GM21717 (cell line): ENCODE measurements around the gene EPM2A.
A peak's percentile ranks its signal among the peaks of the same experiment; 100 is the strongest.

ENCODE experiments used
- ATAC-seq: cut with Tn5 transposase; IDR thresholded peaks from one replicate; pipeline ENCODE4 v1.9.1; 2021; ENCODE audit warnings: mild to moderate bottlenecking, moderate library complexity; ENCODE audit not compliant: unreplicated experiment

Gene EPM2A

DNA sequence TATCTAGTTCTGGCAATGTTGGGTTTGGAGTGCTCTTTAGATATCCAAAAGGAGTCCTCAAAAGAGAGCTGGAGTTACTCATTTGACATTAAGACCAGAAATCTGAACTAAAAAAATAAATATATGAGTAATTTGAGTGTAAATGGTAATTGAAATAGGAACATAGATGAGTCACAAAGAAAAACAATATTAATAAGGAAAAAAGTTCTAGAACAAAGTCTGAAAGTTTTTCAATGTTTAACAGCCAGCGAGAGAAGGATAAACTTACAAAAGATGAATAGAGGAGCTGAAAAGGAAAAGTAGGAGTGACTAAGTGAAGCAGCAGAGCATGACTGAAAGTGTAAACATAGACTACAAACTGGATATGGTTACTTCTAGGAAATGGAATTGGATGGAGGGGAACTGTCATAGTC is 46.8 kb downstream of the EPM2A start:
- no peak for ATAC-seq

DNA sequence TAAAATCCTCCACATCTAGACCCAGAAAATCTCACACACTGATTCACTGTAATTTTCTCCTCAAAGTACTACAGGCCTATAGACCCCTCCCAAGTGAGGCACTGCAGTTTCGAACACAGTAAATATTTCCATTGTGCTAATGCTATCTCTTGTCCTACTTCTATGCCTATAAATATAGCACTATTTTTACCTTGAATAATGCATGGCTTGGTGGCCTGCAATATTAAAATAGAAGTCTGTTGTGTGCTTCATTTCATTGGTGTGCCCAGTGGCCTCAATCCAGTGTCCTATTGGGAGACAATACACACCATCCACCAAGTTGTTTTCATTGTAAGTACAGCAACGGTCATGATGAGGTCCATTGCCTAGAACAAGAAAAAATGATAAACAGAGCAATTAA is 49.4 kb downstream of the EPM2A start:
- ATAC-seq: no peak

DNA sequence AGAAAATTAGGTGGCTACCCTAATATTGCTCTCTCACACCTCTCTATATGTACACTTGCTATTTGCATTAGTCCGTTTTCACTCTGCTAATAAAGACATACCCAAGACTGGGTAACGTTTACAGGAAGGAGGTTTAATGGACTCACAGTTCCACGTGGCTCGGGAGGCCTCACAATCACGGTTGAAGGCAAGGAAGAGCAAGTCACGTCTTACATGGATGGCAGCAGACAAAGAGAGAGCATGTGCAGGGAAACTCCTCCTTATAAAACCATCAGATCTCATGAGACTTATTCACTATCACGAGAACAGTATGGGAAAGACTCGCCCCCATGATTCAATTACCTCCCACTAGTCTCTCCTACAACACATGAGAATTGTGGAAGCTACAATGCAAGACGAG is 53.4 kb downstream of the EPM2A start:
- ATAC-seq: no peak

DNA sequence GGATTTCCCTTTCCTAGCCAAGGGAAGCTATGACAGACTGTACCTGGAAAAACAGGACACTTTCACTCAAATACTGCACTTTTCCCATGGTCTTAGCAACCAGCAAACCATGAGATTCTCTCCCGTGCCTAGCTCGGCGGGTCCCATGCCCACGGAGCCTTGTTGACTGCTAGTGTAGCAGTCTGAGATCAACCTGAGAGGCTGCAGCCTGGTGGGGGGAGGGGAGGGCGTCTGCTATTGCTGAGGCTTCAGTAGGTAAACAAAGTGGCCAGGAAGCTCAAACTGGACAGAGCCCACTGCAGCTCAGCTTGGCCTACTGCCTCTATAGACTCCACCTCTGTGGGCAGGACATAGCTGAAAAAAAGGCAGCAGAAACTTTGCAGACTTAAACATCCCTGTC is 61.8 kb downstream of the EPM2A start:
- no peak for ATAC-seq

DNA sequence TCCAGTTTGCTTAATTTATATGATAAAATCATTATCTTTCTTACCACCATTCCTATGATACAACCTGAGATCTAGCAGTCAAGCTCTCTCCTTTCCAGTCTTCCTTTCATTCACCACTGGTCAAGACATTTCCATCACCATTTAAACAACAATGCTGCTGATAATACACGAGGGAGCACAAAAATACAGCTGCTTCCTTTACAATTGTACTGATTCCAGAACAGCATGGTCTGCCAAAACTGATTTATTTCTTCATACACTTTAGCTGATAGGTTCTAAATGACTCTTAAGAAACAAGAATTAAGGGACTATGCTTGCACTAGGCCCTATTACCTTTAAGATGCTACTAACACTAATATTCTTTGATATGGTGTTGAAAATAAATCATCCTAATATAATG is 65.0 kb downstream of the EPM2A start:
- ATAC-seq: no peak

DNA sequence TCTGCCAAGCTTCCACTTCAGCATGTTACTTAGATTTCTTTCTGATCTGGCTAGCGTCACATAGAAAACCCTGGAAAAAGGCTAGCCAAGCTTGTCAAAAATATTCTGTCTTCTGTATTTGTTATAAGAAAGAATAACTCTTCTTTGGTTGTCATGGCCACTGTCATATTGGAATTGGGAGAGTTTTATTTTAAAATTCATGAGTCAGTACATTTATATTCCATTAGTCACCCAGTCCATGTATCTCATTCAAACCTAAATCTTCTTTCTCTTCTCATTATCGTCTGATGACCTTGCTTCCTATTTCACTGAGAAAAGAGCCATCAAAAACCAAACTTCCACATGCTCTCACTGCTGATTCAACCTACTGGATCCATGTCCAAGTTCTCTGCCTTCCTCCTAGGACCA is 65.7 kb downstream of the EPM2A start:
- no peak for ATAC-seq

DNA sequence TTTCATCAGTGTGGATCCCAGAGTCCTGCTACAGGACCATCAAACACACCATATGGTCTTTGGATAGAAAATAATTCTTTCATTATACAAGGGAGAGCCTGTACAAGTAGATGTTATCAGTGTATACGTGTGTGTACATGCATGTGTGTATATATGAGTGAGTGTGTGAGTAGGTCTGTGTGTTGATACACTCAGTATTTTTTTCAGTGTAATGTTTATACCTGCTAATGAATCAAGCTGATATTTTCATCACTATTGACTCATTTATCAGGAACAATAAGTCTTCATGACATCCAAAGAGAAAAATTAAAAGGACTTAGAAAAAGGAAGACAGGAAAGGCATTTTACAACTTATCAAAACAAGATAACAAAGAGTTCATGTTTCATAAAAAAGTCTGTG is 66.5 kb downstream of the EPM2A start:
- no peak for ATAC-seq

DNA sequence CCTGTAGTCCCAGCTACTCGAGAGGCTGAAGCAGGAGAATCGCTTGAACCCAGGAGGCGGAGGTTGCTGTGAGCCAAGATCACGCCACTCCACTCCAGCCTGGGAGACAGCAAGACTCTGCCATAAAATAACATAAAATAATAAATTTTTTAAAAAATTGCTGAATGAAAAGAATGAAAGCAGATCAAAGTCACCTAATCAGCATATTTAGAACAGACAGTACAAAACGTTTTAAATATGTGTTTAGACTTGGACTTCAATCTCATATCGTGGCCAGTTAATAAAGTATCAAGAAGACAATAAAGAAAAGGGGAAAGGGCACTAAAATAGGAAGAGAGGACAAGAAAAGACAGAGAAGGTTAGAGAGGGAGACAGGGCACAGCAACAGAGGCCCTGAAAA is 74.6 kb downstream of the EPM2A start:
- ATAC-seq: no peak

DNA sequence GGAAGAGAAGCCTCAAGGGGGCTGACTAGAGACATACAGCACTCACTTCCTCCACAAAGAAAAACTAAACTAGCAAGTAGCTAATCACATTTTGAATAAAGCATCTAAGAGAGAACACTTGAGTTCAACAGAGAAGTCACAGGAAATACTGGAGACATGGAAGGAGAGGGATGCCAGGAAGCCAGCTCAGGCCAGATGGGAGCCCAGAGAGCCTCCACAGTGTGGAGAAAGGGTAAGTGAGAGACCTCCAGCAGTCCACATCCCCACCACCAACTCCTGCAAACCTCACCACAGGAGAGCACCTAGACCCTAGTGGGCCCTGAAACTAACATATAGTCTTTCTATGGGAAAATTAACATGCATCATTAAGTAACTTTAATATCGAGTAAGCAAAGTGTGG is 79.2 kb downstream of the EPM2A start:
- ATAC-seq: no peak

DNA sequence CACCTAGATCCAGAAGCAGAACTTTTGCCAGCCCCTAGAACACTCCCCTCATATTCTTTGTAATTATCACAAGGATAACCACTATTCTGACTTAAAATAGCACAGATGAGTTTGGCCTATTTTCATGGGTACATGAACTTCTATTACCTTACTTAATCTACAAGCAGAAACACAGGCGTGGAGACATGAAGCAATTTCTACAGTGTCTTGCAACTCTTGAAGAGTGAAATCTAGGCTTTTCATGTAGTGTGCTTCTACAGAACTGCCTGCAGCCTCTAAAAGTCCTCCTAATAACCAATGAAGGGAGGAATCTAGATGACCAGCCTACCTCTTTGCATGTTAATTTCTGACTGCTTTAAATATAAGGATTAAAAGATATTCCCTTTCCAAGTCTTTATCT is 82.7 kb downstream of the EPM2A start:
- no peak for ATAC-seq

DNA sequence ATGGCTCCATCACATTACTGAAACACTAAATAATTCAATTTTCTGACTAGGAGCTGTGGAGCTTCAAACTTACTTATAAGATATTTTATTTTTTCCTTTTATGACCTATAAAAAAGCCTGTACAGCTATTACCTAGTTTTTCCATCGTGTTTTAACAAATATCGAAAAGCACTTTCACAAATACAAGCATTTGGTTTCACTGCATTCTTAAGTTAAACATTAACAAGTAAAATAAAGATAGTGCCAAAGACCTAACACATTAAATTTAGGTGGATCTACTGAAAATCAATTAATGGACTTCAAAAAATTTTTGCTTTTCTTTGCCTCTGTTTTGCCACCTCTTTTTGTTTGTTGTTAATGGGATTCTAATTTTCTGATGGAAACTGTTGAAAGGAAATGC is 83.3 kb downstream of the EPM2A start:
- no peak for ATAC-seq

DNA sequence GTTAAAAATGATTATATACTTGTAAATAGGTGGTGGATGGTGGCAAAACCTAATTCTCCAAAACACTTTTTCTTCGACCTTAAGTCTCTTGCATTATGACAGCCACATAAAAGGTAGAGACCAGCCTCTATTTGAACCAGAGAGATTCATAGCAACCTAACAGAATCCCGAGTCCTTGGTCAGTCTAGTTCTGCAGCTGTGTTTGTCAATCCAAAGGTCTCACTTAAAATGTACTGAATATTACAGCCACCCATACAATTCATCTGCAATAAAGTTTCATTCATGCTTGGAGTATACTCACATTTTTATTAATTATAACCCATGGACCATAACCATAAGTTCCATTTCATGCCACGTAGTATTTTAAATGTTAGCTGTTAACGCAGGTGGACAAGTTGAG is 87.2 kb downstream of the EPM2A start:
- ATAC-seq: no peak

DNA sequence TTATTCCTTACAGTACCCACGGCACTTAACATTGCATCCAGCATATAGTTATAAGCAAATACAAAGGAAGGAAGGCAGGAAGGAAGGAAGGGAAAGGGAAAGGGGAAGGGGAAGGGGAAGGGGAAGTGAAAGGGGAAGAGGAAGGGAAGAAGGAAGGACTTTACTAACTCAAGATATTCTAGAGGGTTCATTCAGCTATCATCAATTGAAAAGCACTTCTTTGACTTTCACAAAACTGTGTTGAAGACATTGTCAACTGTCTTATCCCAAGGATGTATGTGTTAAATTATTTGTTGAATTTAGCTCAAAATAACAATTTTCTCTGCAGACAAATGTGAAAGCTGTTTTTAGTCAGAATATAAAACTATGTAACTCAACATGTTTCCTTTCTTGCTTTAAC is 87.7 kb downstream of the EPM2A start:
- ATAC-seq: no peak

DNA sequence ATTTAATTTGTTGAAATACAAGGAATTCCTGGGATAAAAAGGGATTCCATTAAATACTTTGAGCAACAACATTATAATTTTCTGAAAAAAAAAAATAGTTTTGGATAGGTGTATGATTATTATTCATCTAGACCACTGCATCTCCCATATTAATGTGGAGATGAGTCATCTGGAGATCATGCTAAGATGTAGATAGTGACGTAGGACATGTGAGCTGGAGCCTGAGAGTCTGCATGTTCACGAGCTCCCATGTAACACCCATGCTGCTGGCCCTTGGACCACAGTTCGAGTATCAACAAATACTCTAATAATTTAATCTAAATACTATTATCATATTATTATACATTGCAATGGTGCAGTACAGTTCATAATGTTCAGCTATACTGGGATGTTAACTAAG is 91.6 kb downstream of the EPM2A start:
- no peak for ATAC-seq

DNA sequence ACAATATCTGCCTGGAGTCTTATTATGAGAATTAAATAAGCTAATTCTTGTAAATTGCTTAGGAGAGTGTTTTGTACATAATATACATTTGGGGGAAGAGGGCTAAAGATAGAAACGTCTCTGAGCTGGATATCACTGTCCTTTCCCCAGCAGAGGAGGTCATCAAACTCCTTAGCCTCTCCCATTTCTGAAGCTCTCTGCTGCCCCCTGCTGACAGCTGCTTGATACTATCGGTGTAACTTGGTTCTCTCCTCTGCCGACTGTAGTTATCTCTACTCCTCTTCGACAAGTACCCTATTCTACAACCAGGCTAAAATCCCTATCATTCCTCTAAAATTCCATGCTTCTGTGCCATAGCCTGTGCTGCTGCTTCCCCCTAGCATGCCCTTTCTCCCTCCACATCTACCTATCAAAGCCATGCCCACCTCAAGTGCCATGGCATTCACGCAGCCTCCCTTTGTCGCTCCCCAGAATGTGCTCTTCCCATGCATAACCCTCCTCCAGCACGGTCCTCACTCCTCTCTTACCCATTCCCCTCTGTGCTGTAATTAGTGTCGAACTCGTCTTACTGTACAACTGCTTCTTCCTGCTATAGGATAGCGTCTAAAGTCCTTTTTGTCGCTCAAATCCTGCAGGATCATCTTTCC is 101.2 kb downstream of the EPM2A start:
- ATAC-seq: peak; percentile 95

DNA sequence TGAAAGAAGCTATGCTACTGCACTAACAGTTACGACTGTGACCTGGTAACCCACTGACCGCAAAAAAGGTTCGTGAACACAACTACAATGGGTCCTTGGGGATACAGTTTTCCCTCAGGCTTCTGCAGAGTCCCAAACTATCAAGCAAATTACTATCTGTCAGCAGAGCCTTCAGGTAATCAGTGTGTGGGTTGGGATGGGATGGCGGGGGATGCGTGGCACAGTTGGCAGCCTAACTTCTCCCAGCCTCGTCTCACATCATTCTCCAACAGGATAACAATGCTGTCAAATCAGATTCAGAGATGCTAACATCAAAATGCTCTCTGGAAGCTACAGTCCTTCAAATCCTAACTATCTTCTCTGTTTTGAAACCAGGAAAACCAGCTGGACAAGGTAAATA is 102.3 kb downstream of the EPM2A start:
- no peak for ATAC-seq

DNA sequence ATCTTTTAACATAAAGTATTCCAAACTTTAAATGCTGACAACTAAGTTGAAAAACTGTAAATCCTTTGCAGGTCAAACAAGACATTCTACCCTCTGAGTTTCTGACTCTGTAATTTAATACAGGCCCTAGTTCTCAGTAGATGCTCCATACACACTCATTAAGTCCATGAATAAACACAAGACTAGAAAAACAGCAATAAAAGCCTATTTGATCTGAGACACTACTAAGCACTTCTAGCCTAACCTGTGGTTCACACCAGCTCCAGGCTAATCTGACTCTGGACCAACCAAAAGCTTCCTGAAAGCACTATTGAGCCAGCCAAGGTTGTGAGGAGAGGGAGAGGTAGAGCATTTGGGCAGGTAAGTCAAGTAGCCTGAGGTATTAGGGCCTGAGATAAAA is 103.9 kb downstream of the EPM2A start:
- ATAC-seq: no peak

DNA sequence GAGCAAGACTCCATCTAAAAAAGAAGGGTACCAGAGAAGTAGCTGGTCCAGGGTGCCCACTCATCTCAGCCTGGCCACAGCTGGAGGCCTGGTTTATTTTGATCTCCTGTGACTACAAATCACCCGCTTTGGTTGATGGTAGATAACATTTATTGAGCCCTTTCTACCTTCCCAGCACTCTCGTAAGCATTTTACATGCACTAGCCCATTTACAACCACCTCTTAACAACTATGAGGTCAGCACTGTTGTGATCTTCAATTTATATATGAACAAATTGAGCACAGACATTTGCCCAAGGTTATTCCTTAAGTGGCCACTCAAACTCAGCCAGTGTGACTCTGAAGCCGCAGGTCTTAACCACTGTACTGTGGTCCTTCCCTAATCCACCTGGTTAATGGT is 104.7 kb downstream of the EPM2A start:
- no peak for ATAC-seq

DNA sequence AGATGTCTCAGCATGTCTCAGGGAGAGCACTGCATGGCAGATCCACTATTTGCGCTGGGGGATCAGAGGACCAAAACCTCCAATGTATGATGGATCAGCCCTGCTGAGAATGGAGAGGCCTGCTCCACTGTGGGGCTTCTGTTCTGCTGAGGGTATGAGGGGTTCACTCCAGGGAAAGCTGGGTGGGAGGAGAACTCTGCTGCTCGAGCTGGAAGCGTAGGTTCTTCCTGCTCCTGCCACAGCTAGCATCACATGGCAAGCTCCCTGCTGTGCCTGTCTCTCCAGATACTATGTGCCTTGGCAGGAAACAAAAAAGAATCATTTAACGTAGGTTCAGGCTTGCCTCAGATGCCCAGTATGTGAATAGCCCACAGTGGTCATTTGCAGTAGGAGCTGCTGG is 105.8 kb downstream of the EPM2A start:
- no peak for ATAC-seq

DNA sequence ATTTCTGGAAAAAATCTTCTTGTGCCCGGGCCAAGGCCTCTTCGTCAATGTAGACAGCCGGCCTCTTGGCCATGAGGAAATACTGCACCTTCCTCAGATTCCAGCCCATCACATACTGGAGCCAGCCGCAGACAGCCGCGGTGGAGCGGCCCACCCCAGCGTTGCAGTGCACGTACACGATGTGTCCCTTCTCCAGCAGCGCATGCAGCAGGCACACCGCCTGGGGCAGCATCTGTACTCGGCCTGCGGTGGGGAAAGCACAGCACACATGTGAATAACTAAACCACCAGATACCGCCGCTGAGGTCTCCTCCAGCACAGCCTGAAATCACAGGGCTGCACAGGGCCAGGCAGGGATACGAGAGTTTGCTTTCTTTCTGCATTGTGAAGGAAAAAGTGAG is 107.9 kb downstream of the EPM2A start:
- ATAC-seq: no peak

DNA sequence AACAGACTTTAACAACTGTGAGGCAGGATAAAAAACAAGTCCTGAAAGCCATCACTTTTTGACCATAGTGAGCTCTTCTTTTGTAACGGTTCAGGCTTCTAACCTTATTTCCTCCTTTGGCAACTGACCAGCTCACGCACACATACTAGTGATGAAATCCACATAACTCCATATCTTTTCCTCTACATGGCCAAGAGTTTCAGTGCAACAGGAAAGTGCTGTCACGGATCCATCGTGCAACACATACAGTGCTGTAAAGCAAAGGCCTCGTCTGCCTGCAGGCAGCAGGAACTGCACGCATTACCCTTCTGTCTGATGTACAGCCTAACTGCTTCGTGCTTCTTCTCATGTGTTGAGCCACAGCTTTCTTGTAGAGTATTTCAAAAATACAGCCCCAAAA is 108.5 kb downstream of the EPM2A start:
- no peak for ATAC-seq

DNA sequence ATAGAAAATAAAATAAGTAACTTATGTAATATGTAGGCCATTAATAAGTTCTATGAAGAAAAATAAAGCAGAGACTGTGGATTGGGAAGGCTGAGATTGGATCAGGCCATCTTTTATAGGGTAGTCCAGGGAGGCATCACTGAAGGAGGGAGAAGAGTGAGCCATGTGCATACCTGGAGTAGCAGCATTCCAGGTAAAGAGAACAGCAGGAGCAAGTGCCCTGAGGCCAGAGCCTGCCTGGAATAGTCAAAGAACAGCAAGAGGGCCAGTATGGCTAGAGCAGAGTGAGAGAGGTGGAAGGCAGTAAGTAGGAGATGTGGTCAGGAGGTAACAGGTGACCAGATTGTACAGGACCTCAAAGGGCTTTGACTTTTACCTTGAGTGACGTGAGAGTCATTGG is 112.1 kb downstream of the EPM2A start:
- ATAC-seq: no peak

DNA sequence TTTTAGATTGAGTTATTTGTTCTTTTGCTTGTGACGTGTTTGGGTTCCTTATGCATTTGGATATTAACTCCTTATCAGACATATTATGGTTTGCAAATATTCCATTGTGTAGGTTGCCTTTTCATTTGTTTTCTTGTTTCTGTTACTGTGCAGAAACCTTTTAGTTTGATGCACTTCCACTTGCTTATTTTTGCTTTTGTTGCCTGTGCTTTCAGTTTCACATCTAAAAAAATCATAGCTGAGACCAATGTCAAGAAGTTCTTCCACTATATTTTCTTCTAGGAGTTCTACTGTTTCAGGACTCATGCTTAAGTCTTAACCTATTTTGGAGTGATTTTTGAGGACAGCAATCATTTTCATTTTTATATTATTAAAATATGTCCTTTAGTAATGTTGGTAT is 113.5 kb downstream of the EPM2A start:
- peak; percentile 78 for ATAC-seq

DNA sequence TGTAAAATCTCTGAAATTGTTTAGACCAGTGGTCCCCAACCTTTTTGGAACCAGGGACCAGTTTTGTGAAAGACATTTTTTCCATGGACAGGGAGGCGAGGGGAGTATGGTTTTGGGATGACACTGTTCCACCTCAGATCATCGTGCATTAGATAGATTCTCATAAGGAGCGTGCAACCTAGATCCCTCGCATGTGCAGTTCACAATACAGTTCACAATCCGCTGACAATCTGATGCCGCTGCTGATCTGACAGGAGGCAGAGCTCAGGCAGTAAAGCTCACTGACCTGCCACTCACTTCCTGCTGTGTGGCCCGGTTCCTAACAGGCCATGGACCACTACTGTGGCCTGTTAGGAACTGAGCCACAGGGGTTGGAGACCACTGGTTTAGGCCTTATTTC is 115.2 kb downstream of the EPM2A start:
- no peak for ATAC-seq
